H1 (cell line): ENCODE measurements around the gene HSD11B1L. TPM values are rescaled to one million over a fixed set of nuclear protein-coding genes. Genes with fewer than 3 reads are reported as not detected.

ENCODE experiments used
- CTCF ChIA-PET: fragments of 300-600 bp; sonication (Branson Sonifier 250); formaldehyde crosslinking; loops from one replicate; lab custom pipeline; 2021; ENCODE audit not compliant: partially characterized antibody; lab: Charles Lee
- POLR2A ChIA-PET: fragments of 300-600 bp; sonication (Branson Sonifier 250); formaldehyde crosslinking; loops from one replicate; lab custom pipeline; 2021; ENCODE audit warnings: inconsistent platforms; ENCODE audit not compliant: partially characterized antibody; lab: Charles Lee
- DNase-seq, 2 experiments: peaks; one replicate each; pipeline versions ENCODE4 v3.0.0 to v3.0.0-alpha.2; 2010 to 2022; ENCODE audit warnings: low spot score in 2 of 2, low read depth in 1 of 2, mixed read lengths in 1 of 2
- FAIRE-seq: peaks from 2 replicates; lab custom pipeline; 2011; peaks lifted over from hg19 to GRCh38; lab: Jason Lieb, UNC
- H2AFZ ChIP-seq: 2 replicates; pipeline ENCODE4 v1.8.1; 2012; ENCODE audit warnings: low read length, inconsistent platforms
- H2AK5ac ChIP-seq: 2 replicates; pipeline ENCODE4 v1.6.1; 2013; ENCODE audit warnings: low read depth, low read length
- H2BK120ac ChIP-seq: replicated peaks from 2 replicates; pipeline ENCODE3; 2013; ENCODE audit warnings: low read depth, low read length, inconsistent platforms
- H2BK12ac ChIP-seq: 2 replicates; pipeline ENCODE4 v1.6.1; 2013; ENCODE audit warnings: low read depth, low read length
- H2BK15ac ChIP-seq: 2 replicates; pipeline ENCODE4 v1.6.1; 2013; ENCODE audit warnings: low read length
- H2BK20ac ChIP-seq: 2 replicates; pipeline ENCODE4 v1.6.1; 2013; ENCODE audit warnings: low read length
- H2BK5ac ChIP-seq: 2 replicates; pipeline ENCODE4 v1.6.1; 2013; ENCODE audit warnings: low read depth, low read length
- H3K14ac ChIP-seq: 2 replicates; pipeline ENCODE4 v1.6.1; 2013; ENCODE audit warnings: inconsistent platforms; ENCODE audit not compliant: insufficient read length
- H3K18ac ChIP-seq: 2 replicates; pipeline ENCODE4 v1.6.1; 2013; ENCODE audit warnings: low read length; ENCODE audit errors: extremely low read depth
- H3K23ac ChIP-seq: 2 replicates; pipeline ENCODE4 v1.6.1; 2013; ENCODE audit warnings: inconsistent platforms; ENCODE audit not compliant: insufficient read length
- H3K23me2 ChIP-seq: 2 replicates; pipeline ENCODE4 v1.6.1; 2013; ENCODE audit warnings: low read depth, low read length
- H3K27ac ChIP-seq: 2 replicates; pipeline ENCODE4 v1.6.1; 2011; ENCODE audit warnings: low read depth, low read length, inconsistent platforms
- H3K27me3 ChIP-seq, 4 experiments: replicated peaks in 1 of 4; 1 replicate in 1 of 4; 2 replicates in 3 of 4; pipeline versions ENCODE4 v1.6.1 to v1.8.1; 2011 to 2013; ENCODE audit warnings: low read length in 3 of 4, mild to moderate bottlenecking in 3 of 4, inconsistent platforms in 2 of 4, mixed read lengths in 2 of 4, moderate library complexity in 1 of 4; ENCODE audit not compliant: control insufficient read depth in 3 of 4, insufficient read depth in 3 of 4; ENCODE audit errors: extremely low read depth in 1 of 4
- H3K36me3 ChIP-seq, 4 experiments: 2 replicates each; pipeline versions ENCODE4 v1.6.1 to v1.8.1; 2011 to 2013; ENCODE audit warnings: mild to moderate bottlenecking in 4 of 4, low read length in 3 of 4, moderate library complexity in 2 of 4, control low read depth in 1 of 4, inconsistent platforms in 1 of 4; ENCODE audit not compliant: insufficient read depth in 4 of 4, control insufficient read depth in 2 of 4
- H3K4ac ChIP-seq: replicated peaks from 2 replicates; pipeline ENCODE3; 2013; ENCODE audit warnings: low read length, low read depth, mixed read lengths, inconsistent platforms; ENCODE audit not compliant: insufficient read length
- H3K4me1 ChIP-seq, 4 experiments: replicated peaks in 1 of 4; 1 replicate in 1 of 4; 2 replicates in 3 of 4; pipeline versions ENCODE4 v1.6.1 to v1.8.1; 2011 to 2013; ENCODE audit warnings: low read length in 3 of 4, inconsistent platforms in 2 of 4, mixed read lengths in 1 of 4; ENCODE audit not compliant: insufficient read depth in 4 of 4, control insufficient read depth in 3 of 4
- H3K4me2 ChIP-seq, 2 experiments: 2 replicates each; pipeline versions ENCODE4 v1.6.1 to v1.8.1; 2011 to 2013; ENCODE audit warnings: low read depth in 2 of 2, low read length in 2 of 2, control low read depth in 1 of 2, inconsistent platforms in 1 of 2, mild to moderate bottlenecking in 1 of 2; ENCODE audit not compliant: insufficient read depth in 1 of 2
- H3K4me3 ChIP-seq, 4 experiments: fragments of 200-600, 300-600 bp in 1 of 4; sonication (generic), shearing (Covaris generic), sonication (Bioruptor Twin) in 1 of 4; 2 replicates each; pipeline versions ENCODE4 v1.5.1 to v1.8.1; 2011 to 2016; ENCODE audit warnings: low read length in 4 of 4, low read depth in 3 of 4, control low read depth in 2 of 4, inconsistent platforms in 2 of 4, mild to moderate bottlenecking in 2 of 4, mixed read lengths in 1 of 4, moderate library complexity in 1 of 4; ENCODE audit not compliant: insufficient read depth in 2 of 4; ENCODE audit errors: extremely low read depth in 1 of 4
- H3K56ac ChIP-seq: replicated peaks from 2 replicates; pipeline ENCODE3; 2013; ENCODE audit warnings: low read depth, mild to moderate bottlenecking, mixed read lengths, low read length, inconsistent platforms; ENCODE audit not compliant: insufficient read length
- H3K79me1 ChIP-seq: 2 replicates; pipeline ENCODE4 v1.6.1; 2013; ENCODE audit warnings: low read depth, low read length, control low read depth
- H3K79me2 ChIP-seq, 2 experiments: 2 replicates each; pipeline versions ENCODE4 v1.6.1 to v1.8.1; 2012 to 2013; ENCODE audit warnings: low read length in 2 of 2, mild to moderate bottlenecking in 2 of 2, inconsistent platforms in 1 of 2; ENCODE audit not compliant: insufficient read depth in 2 of 2, control insufficient read depth in 1 of 2
- H3K9ac ChIP-seq, 4 experiments: replicated peaks in 1 of 4; 1 replicate in 1 of 4; 2 replicates in 3 of 4; pipeline versions ENCODE4 v1.6.1 to v1.8.1; 2011 to 2013; ENCODE audit warnings: low read depth in 3 of 4, low read length in 3 of 4, control low read depth in 2 of 4, mild to moderate bottlenecking in 2 of 4, moderate library complexity in 2 of 4, inconsistent platforms in 1 of 4; ENCODE audit errors: extremely low read depth in 1 of 4
- H3K9me3 ChIP-seq, 2 experiments: 2 replicates each; pipeline versions ENCODE4 v1.6.1 to v1.8.1; 2012 to 2013; ENCODE audit warnings: mild to moderate bottlenecking in 2 of 2, moderate library complexity in 2 of 2, control low read depth in 1 of 2, inconsistent platforms in 1 of 2, low read depth in 1 of 2, low read length in 1 of 2, mixed read lengths in 1 of 2; ENCODE audit not compliant: insufficient read depth in 2 of 2
- H4K20me1 ChIP-seq, 2 experiments: replicated peaks in 1 of 2; 2 replicates each; pipeline versions ENCODE3 to v1.8.1; 2011 to 2013; ENCODE audit warnings: inconsistent platforms in 2 of 2, low read length in 2 of 2, mild to moderate bottlenecking in 1 of 2; ENCODE audit not compliant: insufficient read depth in 2 of 2, control insufficient read depth in 1 of 2
- H4K5ac ChIP-seq: 2 replicates; pipeline ENCODE4 v1.6.1; 2013; ENCODE audit warnings: low read length, low read depth, mixed read lengths, inconsistent platforms; ENCODE audit not compliant: insufficient read length
- H4K8ac ChIP-seq: 2 replicates; pipeline ENCODE4 v1.8.0; 2013; ENCODE audit warnings: mild to moderate bottlenecking, moderate library complexity, low read length, inconsistent platforms; ENCODE audit not compliant: insufficient read depth; ENCODE audit errors: extremely low read depth
- H4K91ac ChIP-seq: replicated peaks from 2 replicates; pipeline ENCODE3; 2013; ENCODE audit warnings: low read length, mixed read lengths, inconsistent platforms; ENCODE audit not compliant: insufficient read length
- ASH2L ChIP-seq: fragments of 200-600, 300-600 bp; sonication (generic); IDR thresholded peaks from one replicate; pipeline ENCODE4 v1.7.1; 2017; ENCODE audit warnings: low read length
- BACH1 ChIP-seq: IDR thresholded peaks from 2 replicates; pipeline ENCODE4 v1.6.1; 2012; ENCODE audit warnings: low read length, improper control_type of control experiment
- CHD1 ChIP-seq: IDR thresholded peaks from 2 replicates; pipeline ENCODE4 v1.6.1; 2012; ENCODE audit warnings: low read depth, low read length, improper control_type of control experiment
- CREB1 ChIP-seq: IDR thresholded peaks from 2 replicates; pipeline ENCODE4 v1.6.1; 2012; ENCODE audit warnings: inconsistent platforms
- GTF2F1 ChIP-seq: IDR thresholded peaks from 2 replicates; pipeline ENCODE4 v1.6.1; 2012; ENCODE audit warnings: low read depth, low read length, improper control_type of control experiment, borderline replicate concordance
- JUN ChIP-seq: IDR thresholded peaks from 2 replicates; pipeline ENCODE4 v1.6.1; 2011; ENCODE audit warnings: low read depth, mild to moderate bottlenecking, improper control_type of control experiment, low read length
- KDM4A ChIP-seq: IDR thresholded peaks from one replicate; pipeline ENCODE4 v1.7.1; 2012; ENCODE audit warnings: low read depth, mild to moderate bottlenecking, moderate library complexity, low read length, inconsistent platforms; ENCODE audit not compliant: severe bottlenecking
- MAFK ChIP-seq: IDR thresholded peaks from 2 replicates; pipeline ENCODE4 v1.6.1; 2012; ENCODE audit warnings: low read depth, mild to moderate bottlenecking, improper control_type of control experiment, low read length
- NANOG ChIP-seq: IDR thresholded peaks from 2 replicates; pipeline ENCODE4 v1.6.1; 2011; ENCODE audit warnings: low read length, low read depth, mild to moderate bottlenecking, inconsistent platforms; ENCODE audit not compliant: insufficient read depth, poor library complexity, severe bottlenecking
- RBBP5 ChIP-seq: IDR thresholded peaks from 2 replicates; pipeline ENCODE4 v1.7.1; 2012; ENCODE audit warnings: low read depth, mild to moderate bottlenecking, inconsistent platforms, low read length, moderate library complexity, borderline replicate concordance
- RNF2 ChIP-seq: fragments of 200-900, 300-1000 bp; sonication (generic); IDR thresholded peaks from 2 replicates; pipeline ENCODE4 v1.7.1; 2016; ENCODE audit warnings: borderline replicate concordance, low read depth, mild to moderate bottlenecking, antibody characterized with exemption, low read length; ENCODE audit not compliant: poor library complexity, severe bottlenecking; ENCODE audit errors: missing control alignments
- RXRA ChIP-seq: IDR thresholded peaks from 2 replicates; pipeline ENCODE4 v1.6.1; 2011; ENCODE audit warnings: low read depth, mild to moderate bottlenecking, low read length, moderate library complexity; ENCODE audit not compliant: insufficient read depth
- TAF7 ChIP-seq: optimal IDR thresholded peaks from 2 replicates; pipeline ENCODE3; 2011; ENCODE audit warnings: low read depth, mild to moderate bottlenecking, inconsistent platforms, low read length, moderate library complexity, borderline replicate concordance
- WGBS, 2 experiments: shearing (Covaris generic) in 1 of 2; methylation state at CpG; one replicate each; pipeline versions ENCODE4 v1.1.6 to v1.1.7; 2013 to 2015; ENCODE audit warnings: low lambda C conversion rate in 2 of 2, mixed read lengths in 2 of 2, inconsistent platforms in 1 of 2, low coverage in 1 of 2, missing lambda C conversion rate in 1 of 2; ENCODE audit not compliant: insufficient replicate concordance in 2 of 2, insufficient coverage in 1 of 2, insufficient read length in 1 of 2; ENCODE audit errors: extremely low coverage in 1 of 2, missing lambda C conversion rate in 1 of 2; 5-methylcytosine and 5-hydroxymethylcytosine counted together
- polyA plus RNA-seq, 7 experiments: library from polyadenylated mRNA; depleted of rRNA in 3 of 7; stranded (reverse) in 5 of 7; unstranded in 2 of 7; fragments of >200 nt in 5 of 7; fragments of 200-250 nt in 2 of 7; gene quantifications; 1 replicate in 5 of 7; 2 replicates in 1 of 7; 4 replicates in 1 of 7; pipeline versions ENCODE4 v1.2.1 to v1.2.3, GENCODE V29; 2011 to 2013; ENCODE audit warnings: missing spikeins in 2 of 7, mixed read lengths in 2 of 7
- total RNA-seq: library from RNA; stranded (reverse); fragmentation: NEBNext Ultra II Directional; extraction: Animal tissue kit (Norgen Biotek cat#: 25700); gene quantifications from 2 replicates; pipeline ENCODE4 v1.2.1, GENCODE V29; 2021

Gene HSD11B1L
- total and polyA plus RNA-seq, 2 of the 8 experiments (the other 6 are each of a cell fraction or from before 2014, with no cell fraction given): 8.2 to 20.6 TPM

DNA sequence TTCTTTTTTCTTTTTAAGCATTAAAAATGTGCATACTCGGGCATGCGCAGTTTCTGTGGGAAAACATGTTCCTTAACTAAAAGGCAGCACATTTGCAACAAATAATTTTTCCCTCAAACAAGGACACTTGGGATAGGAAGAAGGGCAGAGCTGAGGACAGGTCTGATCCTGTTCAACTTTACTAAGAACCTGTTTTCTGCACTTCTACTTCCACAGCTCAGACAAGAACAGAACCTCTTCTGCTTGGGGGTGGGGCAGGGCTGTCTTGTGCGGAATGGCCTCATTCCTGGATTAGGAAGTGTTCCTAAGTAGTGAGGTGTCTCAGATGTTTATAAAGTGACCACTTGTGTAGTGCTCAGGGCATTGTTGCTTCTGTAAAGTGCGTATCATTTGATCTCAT is 39.7 kb upstream of the HSD11B1L start:
- Histone ChIP-seq H3K27me3 (no peaks in the 10 kb centered on the region), H4K20me1 (peaks cover 20 to 21% of the 10 kb centered on the region in 2 experiments), H3K4me2 (no peak overlapping the region), H2BK15ac (no peak overlapping the region), H3K79me1 (peaks cover 9% of the 10 kb centered on the region), H3K4me1 (no peaks in the 10 kb centered on the region), H3K4me3 (no peak overlapping the region), H3K27ac (no peak overlapping the region), H3K4ac (no peak overlapping the region), H3K18ac (no peak overlapping the region), H4K8ac (no peak overlapping the region), H2BK120ac (no peak overlapping the region), H2AK5ac (no peak overlapping the region), H3K56ac (no peak overlapping the region), H3K23ac (no peak overlapping the region), H3K9ac (no peak overlapping the region), H3K79me2 (peaks cover 3 to 89% of the 10 kb centered on the region in 2 experiments), H3K23me2 (no peaks in the 10 kb centered on the region), H4K5ac (no peak overlapping the region), H2AFZ (no peak overlapping the region), H2BK12ac (no peak overlapping the region), H2BK20ac (no peak overlapping the region), H3K9me3 (no peaks in the 10 kb centered on the region), H2BK5ac (no peak overlapping the region), H3K36me3 (peaks cover 9 to 49% (median 37%) of the 10 kb centered on the region in 4 experiments), H3K14ac (no peak overlapping the region), H4K91ac (no peak overlapping the region)
- POLR2A ChIA-PET: interaction anchor here (0.7 to 0.9 kb wide), 2 partner anchors 14 to 18 kb away, joined by 3 read pairs; partner anchors contain the start of genes SAFB and SAFB2
- TF ChIP-seq GTF2F1: no peak
- TF ChIP-seq JUN: no peak
- TF ChIP-seq CREB1: no peak
- no peak for TF ChIP-seq RXRA
- no peak for TF ChIP-seq BACH1
- no peak for TF ChIP-seq KDM4A
- TF ChIP-seq RNF2: no peak
- no peak for TF ChIP-seq RBBP5
- TF ChIP-seq CHD1: no peak
- no peak for TF ChIP-seq ASH2L
- TF ChIP-seq NANOG: no peak
- no peak for TF ChIP-seq MAFK
- no peak for TF ChIP-seq TAF7
- 92% methylated on average over 4 of the region's 4 CpGs; no CpG with 5 or more reads in 1 of the 2 experiments for WGBS, 2 experiments
- FAIRE-seq: no peak
- DNase-seq: no peak
- CTCF ChIA-PET: interaction anchor here (1.3 kb wide), 1 partner anchor 48 kb away, joined by 3 read pairs; the partner anchor contains the start of gene RPL36
